ENCODE data around the gene COL7A1. TPM values are rescaled to one million over a fixed set of nuclear protein-coding genes. Genes with fewer than 3 reads are reported as not detected.
A peak's percentile ranks its signal among the peaks of the same experiment; 100 is the strongest.

COL7A1 gene
- total RNA-seq, 4 donors from 2014 or later = 0.31 to 2.2 (median 1.9) TPM

DNA sequence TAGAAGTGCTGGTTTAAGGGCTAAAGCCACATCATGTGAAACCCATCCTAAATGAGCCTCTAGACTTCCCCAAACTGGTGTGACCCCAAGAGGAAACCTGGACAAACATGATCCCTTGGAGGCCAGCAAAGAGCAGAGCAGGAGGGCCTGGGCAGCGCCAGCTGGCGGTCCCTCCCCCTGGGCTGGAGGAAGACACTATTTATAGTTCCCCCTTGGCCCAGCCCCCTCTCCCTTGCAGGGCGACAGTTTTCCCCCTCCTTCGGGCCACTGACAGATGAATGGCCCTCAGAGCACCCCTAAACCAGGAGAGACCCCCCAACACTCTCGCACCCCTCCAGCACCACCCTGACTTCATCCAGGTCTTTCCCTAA, 34.5 kb downstream of the COL7A1 start:
- ATAC-seq (ENCODE audit: low FRiP score) (no peak), DNase-seq (ENCODE audit: low spot score) (no peak)
- TF ChIP-seq CTCF (IDR thresholded peaks at IDR 0.05) = no peak

GRCh38 chr3:48558493-48559134, 36.5 kb downstream of the COL7A1 start:
- no peak for TF ChIP-seq CTCF (IDR thresholded peaks at IDR 0.05)
- no peak for ATAC-seq (ENCODE audit: low FRiP score)
- no peak for DNase-seq (ENCODE audit: low spot score)

- peak; percentile 89 for DNase-seq (ENCODE audit: low spot score)
- no peak for TF ChIP-seq CTCF (IDR thresholded peaks at IDR 0.05)
- ATAC-seq (ENCODE audit: low FRiP score) = peak; percentile 96
These were observed 38.1 kb downstream of the COL7A1 start, which contains the start of gene PFKFB4 for GRCh38 chr3:48556796-48557626. Gene PFKFB4 (minus strand): TSS chr3:48556803. CDS start chr3:48556777, 26 bp downstream.

GRCh38 chr3:48555949-48556795, 39.0 kb downstream of the COL7A1 start:
- no peak for ATAC-seq (ENCODE audit: low FRiP score)
- no peak for DNase-seq (ENCODE audit: low spot score)
- no peak for TF ChIP-seq CTCF (IDR thresholded peaks at IDR 0.05)

- ATAC-seq (ENCODE audit: low FRiP score) (no peak), DNase-seq (ENCODE audit: low spot score) (no peak)
- no peak for TF ChIP-seq CTCF (IDR thresholded peaks at IDR 0.05)
These were observed 39.7 kb downstream of the COL7A1 start for GRCh38 chr3:48555231-48555948.

Measured in omental fat pad (tissue), 4 donors.